ENCODE data around the gene RNF227. TPM values are rescaled to one million over a fixed set of nuclear protein-coding genes. Genes with fewer than 3 reads are reported as not detected.

Gene RNF227
- total RNA-seq, 1 donor from 2014 or later = 5.0 TPM

DNA sequence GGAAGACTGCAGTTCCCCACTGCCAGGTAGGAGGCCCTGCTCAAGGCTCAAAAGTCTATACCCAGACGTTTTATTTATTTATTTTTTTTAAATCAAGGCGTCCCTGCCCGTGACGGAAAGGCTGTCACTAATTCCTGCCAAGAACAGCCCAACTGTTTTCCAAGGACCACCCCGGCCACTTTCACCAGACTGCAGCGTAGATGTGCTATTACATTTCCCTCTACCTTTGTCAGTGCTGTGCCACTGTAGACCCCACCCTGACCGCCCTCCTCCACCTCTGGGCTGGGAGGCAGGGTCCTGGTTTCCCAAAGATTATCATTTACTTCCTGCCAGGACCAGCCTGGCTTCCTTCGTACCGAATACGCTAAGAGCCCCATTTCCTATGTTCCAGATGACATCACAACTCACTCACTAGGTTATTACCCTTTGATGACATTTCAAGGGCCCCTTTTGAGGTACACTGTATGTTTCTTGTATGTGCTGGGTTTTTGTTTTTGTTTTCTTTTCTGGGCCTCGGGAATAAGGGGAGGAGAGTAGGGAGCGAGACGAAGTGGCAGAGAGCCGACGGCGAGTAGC, 6.3 kb upstream of the RNF227 start:
- no peaks in the 10 kb centered on the region for H3K27me3 Mint-ChIP-seq (ENCODE audit: low read depth)
- H3K9me3 Mint-ChIP-seq = no peaks in the 10 kb centered on the region
- H3K4me1 Mint-ChIP-seq (ENCODE audit: low read depth) = peaks cover 14% of the 10 kb centered on the region
- peak overlapping the region; percentile 64 for H3K27ac Mint-ChIP-seq
- H3K4me3 Mint-ChIP-seq (ENCODE audit: low read depth) = peak overlapping the region; percentile 60
- DNase-seq (ENCODE audit: low spot score) = no peak
- intact Hi-C loops (cut with micrococcal nuclease) = loop anchor here (1.0 kb wide), 1 partner anchor 9 kb away; the partner anchor contains the start of gene TRAPPC1
- no peaks in the 10 kb centered on the region for H3K36me3 Mint-ChIP-seq (ENCODE audit: low read depth)

DNA sequence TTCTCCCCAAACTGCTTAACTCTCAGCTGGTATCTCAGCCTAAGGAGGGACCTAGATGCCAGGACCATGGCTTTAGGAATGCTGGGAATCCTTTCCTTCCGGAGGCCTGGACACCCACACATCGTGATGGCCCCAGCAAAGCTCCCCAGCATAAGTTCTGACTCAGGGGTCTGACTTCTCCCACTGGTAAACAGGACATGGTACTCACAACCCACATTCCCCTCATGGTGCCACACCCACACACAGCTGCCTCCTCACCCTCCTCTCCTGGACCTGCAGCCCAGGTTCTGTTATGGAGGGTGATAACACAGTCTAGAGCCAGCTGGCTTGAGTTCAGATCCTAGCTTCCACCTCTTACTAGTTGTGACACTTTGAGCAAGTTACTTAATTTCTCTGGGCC, 719 bp upstream of the RNF227 start:
- intact Hi-C loops (cut with micrococcal nuclease) = no loop called here

DNA sequence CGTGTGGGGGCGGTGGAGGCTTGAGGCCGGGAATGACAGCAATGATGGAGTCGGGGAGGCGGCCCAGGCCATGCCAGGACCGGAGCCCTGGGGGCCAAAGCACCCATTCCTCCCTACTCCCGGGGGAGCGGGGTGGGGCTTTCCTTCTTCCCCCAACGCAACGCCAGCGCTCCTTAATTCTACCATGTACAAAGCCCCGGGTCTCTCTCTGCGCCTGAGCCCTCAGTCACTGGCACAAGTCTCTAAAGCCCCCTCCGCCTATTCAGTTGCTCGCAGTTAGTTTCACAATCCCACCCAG, 245 bp upstream of the RNF227 start:
- intact Hi-C loops (cut with micrococcal nuclease) = no loop called here

More for the DNA sequence above, 719 bp upstream of the RNF227 start:
- H3K9me3 Mint-ChIP-seq = no peaks in the 10 kb centered on the region
- peaks cover 12% of the 10 kb centered on the region for H3K36me3 Mint-ChIP-seq (ENCODE audit: low read depth)
- H3K4me3 Mint-ChIP-seq (ENCODE audit: low read depth) = peak overlapping the region; percentile 75
- no peak for DNase-seq (ENCODE audit: low spot score)
- H3K27ac Mint-ChIP-seq = peak overlapping the region; percentile 58
- no peaks in the 10 kb centered on the region for H3K27me3 Mint-ChIP-seq (ENCODE audit: low read depth)
- H3K4me1 Mint-ChIP-seq (ENCODE audit: low read depth) = peaks cover 28% of the 10 kb centered on the region

DNA sequence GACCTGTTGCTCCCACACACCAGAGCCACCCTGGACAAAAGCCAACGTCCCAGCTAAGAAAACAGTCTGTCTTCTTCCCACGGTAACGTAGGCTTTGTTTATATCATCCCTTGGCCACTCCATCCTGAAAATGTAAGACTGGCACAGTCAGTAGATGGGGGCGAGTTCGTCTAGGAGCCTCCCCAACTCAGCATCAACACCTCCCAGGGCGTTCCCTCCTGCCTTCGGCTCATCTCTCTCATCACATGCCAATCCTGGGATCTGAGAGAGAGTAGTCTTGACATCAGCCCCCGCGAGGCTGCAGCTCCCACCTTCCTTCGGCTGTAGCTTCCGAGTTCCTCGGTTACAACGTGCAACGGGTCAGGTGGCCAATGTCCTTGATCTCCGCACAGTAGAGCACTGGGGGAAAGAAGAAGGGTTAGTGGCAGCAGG, 894 bp downstream of the RNF227 start:
- H3K36me3 Mint-ChIP-seq (ENCODE audit: low read depth) = peaks cover 25% of the 10 kb centered on the region
- no peaks in the 10 kb centered on the region for H3K27me3 Mint-ChIP-seq (ENCODE audit: low read depth)
- DNase-seq (ENCODE audit: low spot score) = no peak
- intact Hi-C loops (cut with micrococcal nuclease) = loop anchor here (1.0 to 2.0 kb wide), 3 partner anchors 17 to 58 kb away; partner anchors contain the start of genes CNTROB and NAA38
- peaks cover 22% of the 10 kb centered on the region for H3K4me1 Mint-ChIP-seq (ENCODE audit: low read depth)
- peak overlapping the region; percentile 96 for H3K27ac Mint-ChIP-seq
- H3K9me3 Mint-ChIP-seq = no peaks in the 10 kb centered on the region
- peak overlapping the region; percentile 92 for H3K4me3 Mint-ChIP-seq (ENCODE audit: low read depth)

More for the DNA sequence above, 245 bp upstream of the RNF227 start:
- H3K4me3 Mint-ChIP-seq (ENCODE audit: low read depth) = peak overlapping the region; percentile 75
- H3K27ac Mint-ChIP-seq = peak overlapping the region; percentile 58
- no peaks in the 10 kb centered on the region for H3K27me3 Mint-ChIP-seq (ENCODE audit: low read depth)
- no peak for DNase-seq (ENCODE audit: low spot score)
- no peaks in the 10 kb centered on the region for H3K9me3 Mint-ChIP-seq
- peaks cover 15% of the 10 kb centered on the region for H3K36me3 Mint-ChIP-seq (ENCODE audit: low read depth)
- H3K4me1 Mint-ChIP-seq (ENCODE audit: low read depth) = peaks cover 23% of the 10 kb centered on the region

DNA sequence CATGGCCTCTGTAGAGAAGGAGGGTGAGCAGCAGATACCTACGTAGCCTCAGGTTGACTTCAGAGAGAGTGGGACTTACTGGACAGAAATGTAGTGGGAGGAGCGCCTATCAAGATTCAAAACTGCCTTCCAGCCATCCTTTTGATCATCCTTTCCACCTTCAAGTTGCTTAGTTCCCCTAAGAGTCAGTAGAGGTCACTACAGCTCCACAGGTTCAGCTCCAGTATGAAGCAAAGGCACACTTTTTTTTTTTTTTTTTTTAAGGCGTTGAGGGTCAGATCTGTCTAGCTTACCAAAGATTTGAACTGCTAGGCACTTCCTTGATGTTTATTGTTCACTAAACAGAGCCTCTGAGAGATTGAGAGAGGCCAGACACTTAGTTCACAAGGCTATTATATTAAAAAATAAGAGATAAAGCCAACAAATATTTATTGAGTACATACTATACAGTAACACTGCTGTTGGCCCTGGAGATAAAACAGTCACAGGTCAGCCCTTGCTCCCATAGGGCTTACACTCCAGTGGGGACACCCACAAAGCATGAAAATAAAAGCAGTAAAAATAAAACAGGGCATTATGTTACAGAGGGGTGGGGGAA, 3.1 kb downstream of the RNF227 start:
- Mint-ChIP-seq H3K27ac (peak overlapping the region; percentile 58), H3K4me1 (ENCODE audit: low read depth) (peaks cover 22% of the 10 kb centered on the region), H3K27me3 (ENCODE audit: low read depth) (no peaks in the 10 kb centered on the region), H3K36me3 (ENCODE audit: low read depth) (peaks cover 44% of the 10 kb centered on the region), H3K9me3 (no peaks in the 10 kb centered on the region), H3K4me3 (ENCODE audit: low read depth) (peak overlapping the region; percentile 63)
- DNase-seq (ENCODE audit: low spot score) = peak; percentile 38
- intact Hi-C loops (cut with micrococcal nuclease) = loop anchor here (1.0 to 5.0 kb wide), 3 partner anchors 75 to 144 kb away; no protein-coding TSS in a partner anchor

DNA sequence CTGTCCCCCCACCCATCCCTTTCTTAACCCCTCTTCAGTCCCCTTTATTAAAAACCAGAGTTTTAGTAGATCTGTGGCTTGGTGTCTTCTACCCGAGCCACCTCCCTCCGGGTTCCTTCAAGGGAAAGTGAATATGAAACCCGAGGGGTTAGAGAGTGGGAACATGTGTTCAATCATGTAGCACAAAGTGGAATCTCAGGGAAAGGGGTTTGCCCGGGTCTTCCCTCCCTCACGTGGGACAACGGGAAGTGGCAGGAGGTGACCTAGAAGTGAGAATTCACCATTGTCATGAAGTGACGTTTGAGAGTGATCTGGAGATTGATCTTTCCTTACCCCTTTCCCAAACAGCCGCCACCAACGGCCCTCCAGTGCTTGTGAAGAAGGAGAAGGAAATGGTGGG, 5.0 kb downstream of the RNF227 start:
- Mint-ChIP-seq H3K4me1 (ENCODE audit: low read depth) (peaks cover 14% of the 10 kb centered on the region), H3K9me3 (no peaks in the 10 kb centered on the region), H3K27ac (no peak overlapping the region), H3K36me3 (ENCODE audit: low read depth) (peaks cover 62% of the 10 kb centered on the region), H3K4me3 (ENCODE audit: low read depth) (no peak overlapping the region), H3K27me3 (ENCODE audit: low read depth) (no peaks in the 10 kb centered on the region)
- DNase-seq (ENCODE audit: low spot score) = no peak
- intact Hi-C loops (cut with micrococcal nuclease) = loop anchor here (5.0 kb wide), 2 partner anchors 131 to 146 kb away; no protein-coding TSS in a partner anchor

DNA sequence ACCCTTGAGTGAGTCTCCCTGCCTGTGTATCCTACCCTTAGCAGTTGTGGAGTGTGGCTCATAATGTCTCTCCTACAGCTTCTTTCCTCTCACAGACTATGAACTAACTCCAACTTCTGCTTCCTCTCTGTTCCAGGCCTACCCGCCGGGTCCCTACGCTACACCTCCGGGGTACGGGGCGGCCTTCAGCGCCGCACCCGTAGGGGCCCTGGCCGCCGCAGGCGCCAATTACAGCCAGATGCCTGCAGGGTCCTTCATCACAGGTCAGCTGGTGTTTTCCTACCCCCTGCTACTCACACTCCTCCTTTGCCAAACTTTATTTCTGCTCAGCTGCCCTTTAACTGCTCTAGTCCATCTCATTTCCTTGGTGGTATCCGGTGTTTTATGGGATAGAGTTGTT, 5.4 kb downstream of the RNF227 start:
- no peaks in the 10 kb centered on the region for H3K9me3 Mint-ChIP-seq
- intact Hi-C loops (cut with micrococcal nuclease) = loop anchor here (5.0 kb wide), 2 partner anchors 132 to 147 kb away; no protein-coding TSS in a partner anchor
- H3K4me1 Mint-ChIP-seq (ENCODE audit: low read depth) = peaks cover 14% of the 10 kb centered on the region
- peaks cover 66% of the 10 kb centered on the region for H3K36me3 Mint-ChIP-seq (ENCODE audit: low read depth)
- no peaks in the 10 kb centered on the region for H3K27me3 Mint-ChIP-seq (ENCODE audit: low read depth)
- H3K4me3 Mint-ChIP-seq (ENCODE audit: low read depth) = no peak overlapping the region
- no peak overlapping the region for H3K27ac Mint-ChIP-seq
- DNase-seq (ENCODE audit: low spot score) = no peak

DNA sequence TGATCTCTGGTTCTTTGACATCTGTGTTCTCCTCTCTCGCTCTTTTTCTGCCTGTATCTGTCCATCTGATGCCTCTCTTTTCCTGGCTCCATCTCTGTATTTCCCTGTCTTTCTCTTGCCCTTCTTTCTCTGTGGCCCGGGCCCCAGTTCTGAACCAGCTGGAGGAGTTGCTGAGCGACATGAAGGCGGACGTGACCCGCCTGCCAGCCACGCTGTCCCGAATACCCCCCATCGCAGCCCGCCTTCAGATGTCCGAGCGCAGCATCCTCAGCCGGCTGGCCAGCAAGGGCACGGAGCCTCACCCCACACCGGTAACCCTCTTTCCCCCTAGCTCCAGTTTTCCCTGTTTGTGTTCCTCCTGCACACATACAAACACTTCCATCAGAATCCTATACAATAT, 5.8 kb downstream of the RNF227 start:
- H3K4me1 Mint-ChIP-seq (ENCODE audit: low read depth) = peaks cover 14% of the 10 kb centered on the region
- H3K36me3 Mint-ChIP-seq (ENCODE audit: low read depth) = peaks cover 70% of the 10 kb centered on the region
- no peaks in the 10 kb centered on the region for H3K27me3 Mint-ChIP-seq (ENCODE audit: low read depth)
- H3K9me3 Mint-ChIP-seq = no peaks in the 10 kb centered on the region
- H3K4me3 Mint-ChIP-seq (ENCODE audit: low read depth) = no peak overlapping the region
- no peak overlapping the region for H3K27ac Mint-ChIP-seq
- no peak for DNase-seq (ENCODE audit: low spot score)
- intact Hi-C loops (cut with micrococcal nuclease) = loop anchor here (5.0 kb wide), 2 partner anchors 132 to 147 kb away; no protein-coding TSS in a partner anchor

DNA sequence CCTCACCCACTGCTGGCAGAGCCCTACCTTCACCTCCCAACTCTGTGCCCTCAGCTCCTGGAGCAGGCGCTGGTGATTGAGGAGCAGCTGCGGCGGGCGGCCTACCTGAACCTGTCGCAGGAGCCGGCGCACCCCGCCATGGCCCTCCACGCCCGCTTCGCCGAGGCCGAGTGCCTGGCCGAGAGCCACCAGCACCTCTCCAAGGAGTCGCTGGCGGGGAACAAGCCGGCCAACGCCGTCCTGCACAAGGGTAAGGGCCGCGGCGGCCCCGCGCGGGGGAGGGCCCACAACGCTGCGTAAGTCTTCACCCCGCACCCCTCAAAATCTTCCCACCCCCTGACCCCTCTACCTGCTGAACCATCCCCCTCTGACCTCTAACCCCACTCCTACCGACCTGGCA, 7.0 kb downstream of the RNF227 start:
- Mint-ChIP-seq H3K4me3 (ENCODE audit: low read depth) (no peak overlapping the region), H3K27me3 (ENCODE audit: low read depth) (no peaks in the 10 kb centered on the region), H3K9me3 (no peaks in the 10 kb centered on the region), H3K36me3 (ENCODE audit: low read depth) (peaks cover 82% of the 10 kb centered on the region), H3K27ac (no peak overlapping the region), H3K4me1 (ENCODE audit: low read depth) (peaks cover 7% of the 10 kb centered on the region)
- intact Hi-C loops (cut with micrococcal nuclease) = no loop called here
- DNase-seq (ENCODE audit: low spot score) = no peak

DNA sequence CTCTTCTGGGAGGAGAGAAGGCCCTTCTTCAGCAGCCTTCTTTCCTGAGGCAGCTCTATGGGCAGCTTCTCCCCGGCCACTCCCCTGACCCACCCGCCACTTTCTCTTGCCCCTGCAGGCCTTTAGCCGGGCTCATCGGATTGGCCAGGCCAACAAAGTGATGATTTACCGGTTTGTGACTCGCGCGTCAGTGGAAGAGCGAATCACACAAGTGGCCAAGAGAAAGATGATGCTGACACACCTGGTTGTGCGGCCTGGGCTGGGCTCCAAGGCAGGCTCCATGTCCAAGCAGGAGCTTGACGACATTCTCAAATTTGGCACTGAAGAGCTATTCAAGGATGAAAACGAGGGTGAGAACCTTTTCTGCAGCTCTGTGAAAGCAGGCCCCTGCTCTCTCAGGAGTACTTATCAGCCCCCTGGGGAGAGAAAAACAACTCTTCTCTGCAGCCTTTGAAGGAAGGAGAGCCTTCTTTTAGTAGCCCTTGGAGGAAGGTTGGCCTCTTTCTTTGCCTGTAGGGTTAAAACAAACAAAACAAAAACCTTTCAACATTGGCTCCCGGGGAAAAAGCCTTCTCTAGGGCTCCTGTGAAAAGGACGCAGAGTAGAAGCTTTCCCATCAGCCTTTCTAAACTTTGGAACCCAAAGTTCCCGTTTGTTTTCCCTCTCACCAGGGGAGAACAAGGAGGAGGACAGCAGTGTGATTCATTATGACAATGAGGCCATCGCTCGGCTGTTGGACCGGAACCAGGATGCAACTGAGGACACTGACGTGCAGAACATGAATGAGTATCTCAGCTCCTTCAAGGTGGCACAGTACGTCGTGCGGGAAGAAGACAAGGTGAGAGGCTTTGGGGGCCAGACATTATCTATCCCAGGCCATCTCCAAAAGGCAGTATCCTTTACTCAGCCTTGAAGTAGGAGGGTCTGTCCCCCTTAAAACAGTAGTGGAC, 12.7 kb downstream of the RNF227 start:
- intact Hi-C loops (cut with micrococcal nuclease) = no loop called here
- H3K4me3 Mint-ChIP-seq (ENCODE audit: low read depth) = no peak overlapping the region
- peaks cover 91% of the 10 kb centered on the region for H3K36me3 Mint-ChIP-seq (ENCODE audit: low read depth)
- no peaks in the 10 kb centered on the region for H3K4me1 Mint-ChIP-seq (ENCODE audit: low read depth)
- no peaks in the 10 kb centered on the region for H3K27me3 Mint-ChIP-seq (ENCODE audit: low read depth)
- DNase-seq (ENCODE audit: low spot score) = no peak
- no peaks in the 10 kb centered on the region for H3K9me3 Mint-ChIP-seq
- no peak overlapping the region for H3K27ac Mint-ChIP-seq

DNA sequence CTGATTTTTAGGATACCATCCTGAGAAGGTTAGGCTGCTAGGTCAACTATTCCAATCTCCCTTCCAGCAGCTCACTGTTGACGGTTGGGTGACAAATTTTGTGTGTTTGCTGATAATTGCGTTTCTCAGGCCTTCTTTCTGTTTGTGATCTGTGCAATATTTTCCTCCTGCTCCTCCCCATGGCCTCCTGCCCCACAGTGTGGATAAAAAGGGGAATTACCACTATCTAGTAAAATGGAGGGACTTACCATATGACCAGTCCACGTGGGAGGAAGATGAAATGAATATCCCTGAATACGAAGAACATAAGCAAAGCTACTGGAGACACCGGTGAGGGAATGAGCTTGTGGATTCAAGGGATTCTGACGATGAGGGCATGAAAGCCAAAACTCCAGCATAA, 18.3 kb downstream of the RNF227 start:
- Mint-ChIP-seq H3K27me3 (ENCODE audit: low read depth) (no peaks in the 10 kb centered on the region), H3K9me3 (no peaks in the 10 kb centered on the region), H3K27ac (peak overlapping the region; percentile 61), H3K4me3 (ENCODE audit: low read depth) (no peak overlapping the region), H3K36me3 (ENCODE audit: low read depth) (peaks cover 86% of the 10 kb centered on the region), H3K4me1 (ENCODE audit: low read depth) (peaks cover 11% of the 10 kb centered on the region)
- intact Hi-C loops (cut with micrococcal nuclease) = no loop called here
- no peak for DNase-seq (ENCODE audit: low spot score)

DNA sequence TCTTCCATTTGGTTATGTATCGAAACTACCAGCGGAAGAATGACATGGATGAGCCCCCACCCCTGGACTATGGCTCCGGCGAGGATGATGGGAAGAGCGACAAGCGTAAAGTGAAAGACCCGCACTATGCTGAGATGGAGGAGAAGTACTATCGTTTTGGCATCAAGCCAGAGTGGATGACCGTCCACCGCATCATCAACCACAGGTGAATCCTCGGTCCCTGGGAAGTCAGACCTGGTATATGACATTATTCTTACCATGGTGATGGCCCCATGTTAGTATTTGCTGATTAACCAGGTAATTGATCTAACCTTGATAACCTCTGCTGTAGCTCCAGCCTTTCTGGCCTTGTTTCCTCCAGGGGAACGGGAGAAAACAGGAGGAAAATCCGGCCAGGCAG, 19.0 kb downstream of the RNF227 start:
- H3K27ac Mint-ChIP-seq = no peak overlapping the region
- H3K9me3 Mint-ChIP-seq = no peaks in the 10 kb centered on the region
- H3K36me3 Mint-ChIP-seq (ENCODE audit: low read depth) = peaks cover 82% of the 10 kb centered on the region

More for the DNA sequence above, 19.0 kb downstream of the RNF227 start:
- no peak for DNase-seq (ENCODE audit: low spot score)
- no peaks in the 10 kb centered on the region for H3K27me3 Mint-ChIP-seq (ENCODE audit: low read depth)
- peaks cover 11% of the 10 kb centered on the region for H3K4me1 Mint-ChIP-seq (ENCODE audit: low read depth)
- intact Hi-C loops (cut with micrococcal nuclease) = no loop called here
- H3K4me3 Mint-ChIP-seq (ENCODE audit: low read depth) = no peak overlapping the region

Measured in activated T-helper 2 cell treated with anti-CD3 and anti-CD28 coated beads, Interferon-gamma antibody, Interleukin-2, Interleukin-4, amounts not matched to agents 10 μg/mL and 5 μg/mL and 100 μg/mL, durations not matched to agents 14 hours and 24 hours and 36 hours (primary cell).